Testis (tissue), 3 donors: ENCODE measurements around the gene ZFP64. TPM values are rescaled to one million over a fixed set of nuclear protein-coding genes. Genes with fewer than 3 reads are reported as not detected.
"Not testable (repeated sequence)": the region's sequence is repeated elsewhere in the genome, so short reads cannot be mapped to it uniquely, and the experiment has no call there.

Experiments used
- DNase-seq: peaks from one replicate; pipeline ENCODE4 v3.0.0-alpha.2; 2019
- H3K27ac ChIP-seq, 2 donors: fragments of 200-600 bp; sonication (generic); one replicate each; pipeline ENCODE4 v1.5.1; 2019
- H3K27me3 ChIP-seq: fragments of 200-600 bp; sonication (generic); one replicate; pipeline ENCODE4 v1.5.1; 2019
- H3K36me3 ChIP-seq: fragments of 200-600 bp; sonication (generic); one replicate; pipeline ENCODE4 v1.5.1; 2017; ENCODE audit warnings: low read depth; ENCODE audit errors: missing control alignments
- H3K4me1 ChIP-seq: fragments of 200-600 bp; sonication (generic); one replicate; pipeline ENCODE4 v1.5.1; 2019
- H3K4me3 ChIP-seq, 2 donors: fragments of 200-600 bp; sonication (generic); one replicate each; pipeline ENCODE4 v1.5.1; 2017 to 2019
- H3K9me3 ChIP-seq: fragments of 200-600 bp; sonication (generic); one replicate; pipeline ENCODE4 v1.5.1; 2017
- POLR2A ChIP-seq: fragments of 450-650 bp; IDR thresholded peaks from one replicate; pipeline ENCODE4 v1.6.1; 2017; ENCODE audit warnings: antibody characterized with exemption, mild to moderate bottlenecking, moderate library complexity
- WGBS, 2 donors: methylation state at CpG; one replicate each; pipeline ENCODE4 v1.1.5; 2018; 5-methylcytosine and 5-hydroxymethylcytosine counted together
- intact Hi-C: fragments of 100-400 bp; cut with DNase I; formaldehyde crosslinking; loops from one replicate; pipeline ENCODE4 v1.15.1; 2023; ENCODE audit warnings: low total_unique reads
- polyA plus RNA-seq: library from polyadenylated mRNA; stranded (reverse); fragments of 350-450 nt; fragmentation: Illumina TruSeq; extraction: RNeasy Lipid Tissue Mini Kit (QIAGEN cat#74804); gene quantifications from one replicate; pipeline ENCODE4 v1.2.3, GENCODE V29; 2014; ENCODE audit warnings: low read depth, low replicate concordance; ENCODE audit not compliant: insufficient read depth
- total RNA-seq, 2 donors: library from RNA; depleted of rRNA; stranded (reverse); fragments of >200 nt; gene quantifications; one replicate each; pipeline ENCODE4 v1.2.3, GENCODE V29; 2016
- TF ChIP-seq, protein P1 (sequence below), 3 experiments: fragments of 450-650 bp in 2 of 3; fragments of 200-600 bp in 1 of 3; sonication (generic) in 1 of 3; IDR thresholded peaks; one replicate each; pipeline ENCODE4 v1.5.1; 2016 to 2019; ENCODE audit warnings: antibody characterized with exemption in 3 of 3, mild to moderate bottlenecking in 2 of 3, moderate library complexity in 1 of 3

ZFP64 gene
- total and polyA plus RNA-seq, 3 donors from 2014 or later = 16.4 to 33.6 (median 24.8) TPM

DNA sequence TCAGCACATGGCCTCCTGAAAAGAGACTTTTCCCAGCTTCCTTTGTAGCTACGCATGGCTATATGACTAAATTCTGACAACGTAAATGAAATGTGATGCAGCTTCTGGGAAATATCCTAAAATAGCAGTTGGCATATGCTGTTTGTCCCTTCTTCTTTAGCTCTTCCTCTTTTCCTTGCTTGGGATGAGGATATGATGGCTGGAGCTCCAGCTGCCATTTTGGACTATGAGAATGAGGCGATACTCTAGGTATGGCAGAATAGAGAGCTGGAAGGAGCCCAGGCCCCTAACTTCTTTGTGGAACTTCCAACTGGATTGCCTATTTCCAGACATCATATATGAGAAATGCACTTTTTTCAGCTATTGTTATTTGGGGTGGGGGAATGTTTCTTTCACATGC, 5.3 kb upstream of the ZFP64 start:
- TF ChIP-seq, protein P1, sequence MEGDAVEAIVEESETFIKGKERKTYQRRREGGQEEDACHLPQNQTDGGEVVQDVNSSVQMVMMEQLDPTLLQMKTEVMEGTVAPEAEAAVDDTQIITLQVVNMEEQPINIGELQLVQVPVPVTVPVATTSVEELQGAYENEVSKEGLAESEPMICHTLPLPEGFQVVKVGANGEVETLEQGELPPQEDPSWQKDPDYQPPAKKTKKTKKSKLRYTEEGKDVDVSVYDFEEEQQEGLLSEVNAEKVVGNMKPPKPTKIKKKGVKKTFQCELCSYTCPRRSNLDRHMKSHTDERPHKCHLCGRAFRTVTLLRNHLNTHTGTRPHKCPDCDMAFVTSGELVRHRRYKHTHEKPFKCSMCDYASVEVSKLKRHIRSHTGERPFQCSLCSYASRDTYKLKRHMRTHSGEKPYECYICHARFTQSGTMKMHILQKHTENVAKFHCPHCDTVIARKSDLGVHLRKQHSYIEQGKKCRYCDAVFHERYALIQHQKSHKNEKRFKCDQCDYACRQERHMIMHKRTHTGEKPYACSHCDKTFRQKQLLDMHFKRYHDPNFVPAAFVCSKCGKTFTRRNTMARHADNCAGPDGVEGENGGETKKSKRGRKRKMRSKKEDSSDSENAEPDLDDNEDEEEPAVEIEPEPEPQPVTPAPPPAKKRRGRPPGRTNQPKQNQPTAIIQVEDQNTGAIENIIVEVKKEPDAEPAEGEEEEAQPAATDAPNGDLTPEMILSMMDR (IDR thresholded peaks at IDR 0.05) = no peak
- TF ChIP-seq POLR2A = no peak
- no peaks in the 10 kb centered on the region for H3K4me1 ChIP-seq
- no peaks in the 10 kb centered on the region for H3K36me3 ChIP-seq
- no peaks in the 10 kb centered on the region for H3K27me3 ChIP-seq
- H3K27ac ChIP-seq = no peak overlapping the region
- intact Hi-C loops = no loop called here
- no peaks in the 10 kb centered on the region for H3K9me3 ChIP-seq
- no peak overlapping the region for H3K4me3 ChIP-seq
- 96% methylated on average over 3 of the region's 3 CpGs for WGBS, 2 donors
- no peak for DNase-seq

DNA sequence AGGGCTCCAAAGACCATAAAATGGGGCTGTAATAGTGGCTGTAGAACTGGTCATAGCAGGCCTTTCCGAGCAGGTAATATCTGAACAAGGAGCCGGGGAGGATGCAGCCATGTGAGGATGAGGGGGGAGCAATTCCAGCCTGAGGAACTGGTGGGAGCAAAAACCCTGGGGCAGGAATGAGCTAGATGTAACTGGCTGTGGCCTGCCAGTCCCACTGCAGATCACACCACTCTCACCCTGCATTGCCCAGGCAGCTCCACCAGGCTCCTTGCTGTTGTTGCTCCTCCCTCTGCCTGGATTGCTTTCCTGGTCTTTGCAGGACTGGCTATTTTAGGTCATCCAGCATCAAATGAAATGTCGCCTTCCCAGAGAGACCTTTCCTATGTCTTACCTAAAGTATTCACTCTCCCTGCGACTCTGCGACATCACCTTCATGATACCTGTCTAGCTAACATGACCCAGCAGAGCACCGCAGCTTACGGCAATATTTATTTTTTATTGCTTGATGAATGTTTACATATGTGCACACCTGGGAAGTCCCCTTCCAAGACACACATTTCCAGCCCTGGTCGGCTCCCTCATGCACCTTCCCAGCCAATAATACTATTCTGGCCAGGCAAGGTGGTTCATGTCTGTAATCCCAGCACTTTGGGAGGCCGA, 2.4 kb upstream of the ZFP64 start:
- 94 to 97% methylated on average over 9 of the region's 9 CpGs for WGBS, 2 donors
- H3K4me3 ChIP-seq = no peak overlapping the region
- H3K9me3 ChIP-seq = no peaks in the 10 kb centered on the region
- TF ChIP-seq, protein P1 (IDR thresholded peaks at IDR 0.05) = no peak
- no peak for TF ChIP-seq POLR2A
- no peaks in the 10 kb centered on the region for H3K27me3 ChIP-seq
- no peaks in the 10 kb centered on the region for H3K36me3 ChIP-seq
- H3K27ac ChIP-seq = no peak overlapping the region
- intact Hi-C loops = no loop called here
- no peaks in the 10 kb centered on the region for H3K4me1 ChIP-seq
- DNase-seq = no peak

DNA sequence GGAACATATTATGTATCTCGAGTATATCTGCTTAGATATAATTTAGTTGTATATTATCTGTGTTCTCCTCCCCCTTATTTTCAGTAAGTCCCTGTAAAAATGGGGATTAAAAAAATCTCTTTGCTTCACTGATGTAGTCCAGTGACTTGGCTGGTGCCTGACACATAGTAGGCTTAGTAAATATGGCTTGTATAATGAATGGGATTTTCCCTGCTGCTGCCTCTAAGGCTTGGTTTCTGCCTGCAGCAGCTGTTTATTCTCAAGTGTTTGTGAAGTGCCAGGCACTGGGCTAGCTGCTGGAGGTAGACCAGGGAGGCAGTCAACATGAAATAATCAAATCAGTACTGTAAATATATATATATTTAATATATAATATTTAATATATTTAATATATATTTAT, 1.6 kb upstream of the ZFP64 start:
- Histone ChIP-seq H3K4me1 (no peaks in the 10 kb centered on the region), H3K4me3 (no peak overlapping the region), H3K27ac (no peak overlapping the region), H3K36me3 (no peaks in the 10 kb centered on the region), H3K27me3 (no peaks in the 10 kb centered on the region), H3K9me3 (no peaks in the 10 kb centered on the region)
- WGBS, 2 donors = 50 to 54% methylated on average over 1 of the region's 1 CpG
- intact Hi-C loops = no loop called here
- no peak for DNase-seq
- TF ChIP-seq, protein P1 (IDR thresholded peaks at IDR 0.05) = no peak

DNA sequence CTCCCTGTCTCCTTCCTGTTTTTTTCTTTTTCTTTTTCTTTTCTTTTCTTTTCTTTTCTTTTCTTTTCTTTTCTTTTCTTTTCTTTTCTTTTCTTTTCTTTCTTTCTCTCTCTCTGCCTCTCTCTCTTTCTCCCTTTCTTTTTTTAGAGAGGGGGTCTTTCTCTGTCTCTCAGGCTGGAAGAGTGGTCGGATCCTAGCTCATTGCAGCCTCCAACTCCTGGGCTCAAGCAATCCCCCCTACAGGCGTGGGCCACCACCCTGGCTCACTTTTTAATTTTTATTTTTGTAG, 1.1 kb upstream of the ZFP64 start:
- H3K9me3 ChIP-seq, H3K36me3 ChIP-seq, H3K27me3 ChIP-seq, intact Hi-C loops, DNase-seq, H3K4me1 ChIP-seq: not testable (repeated sequence)
- Histone ChIP-seq H3K4me3 (peak overlapping the region in 1 of 2 donors; percentile 83), H3K27ac (peak overlapping the region in 1 of 2 donors; percentile 64)
- WGBS, 2 donors = 70 to 85% methylated on average over 2 of the region's 2 CpGs

DNA sequence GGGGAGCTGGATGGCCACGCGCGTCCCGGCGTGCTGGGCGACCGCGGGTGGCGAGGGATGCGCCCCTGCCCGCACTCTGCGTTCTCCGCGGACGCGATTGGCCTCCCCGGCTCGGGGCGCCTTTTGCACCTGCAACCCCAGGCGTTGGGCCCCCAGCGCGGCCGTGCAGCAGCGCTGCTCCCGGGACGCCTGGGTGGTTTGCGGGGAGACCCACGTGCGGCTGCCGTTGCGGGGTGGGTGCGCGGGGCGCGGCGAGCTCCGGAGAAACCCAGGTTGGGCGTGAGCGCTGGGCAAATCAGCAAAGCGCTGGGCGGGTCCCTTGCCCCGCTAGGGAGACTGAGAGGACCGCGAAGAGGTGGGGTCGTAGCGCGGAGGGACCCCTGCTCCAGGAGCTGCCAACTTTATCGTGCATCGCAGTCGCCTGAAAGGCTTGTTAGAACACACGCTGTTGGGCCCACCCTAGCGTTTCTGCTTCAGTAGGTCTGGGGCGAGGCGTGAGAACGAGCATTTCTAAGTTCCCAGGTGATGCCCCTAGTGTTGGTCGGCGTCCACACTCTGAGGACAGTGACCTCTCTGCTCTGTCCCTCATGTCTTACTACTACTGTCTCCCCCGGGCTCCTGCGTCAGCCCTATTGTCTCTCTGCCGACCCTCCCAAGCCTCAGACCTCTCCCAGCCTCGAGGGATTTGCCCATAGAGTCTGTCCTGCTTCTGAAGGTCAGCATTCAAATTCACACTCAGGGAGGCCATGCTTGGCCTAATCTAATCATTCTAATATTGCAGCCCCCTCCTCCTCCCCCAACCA, 538 bp upstream of the ZFP64 start:
- WGBS, 2 donors = 0 to 1% methylated on average over 23 to 48 of the region's 61 CpGs
- Histone ChIP-seq H3K27me3 (no peaks in the 10 kb centered on the region), H3K36me3 (no peaks in the 10 kb centered on the region), H3K27ac (peak overlapping the region; percentile 64 to 90), H3K9me3 (no peaks in the 10 kb centered on the region), H3K4me1 (no peaks in the 10 kb centered on the region), H3K4me3 (peak overlapping the region; percentile 83 to 86)
- intact Hi-C loops = no loop called here
- peak; percentile 65 for DNase-seq
- TF ChIP-seq, protein P1 (IDR thresholded peaks at IDR 0.05) = peak in 1 of 3 experiments; percentile 14
- TF ChIP-seq POLR2A = no peak
